Erythroblast (primary cell): ENCODE measurements around the gene DUSP9.

Source experiments
- GATA1 ChIP-seq: IDR thresholded peaks from 2 replicates; pipeline ENCODE4 v1.6.1; 2011; ENCODE audit warnings: low read depth, mild to moderate bottlenecking, control low read depth, low read length, moderate library complexity
- POLR2A ChIP-seq: IDR thresholded peaks from 2 replicates; pipeline ENCODE4 v1.6.1; 2011; ENCODE audit warnings: mild to moderate bottlenecking, low read length

DNA sequence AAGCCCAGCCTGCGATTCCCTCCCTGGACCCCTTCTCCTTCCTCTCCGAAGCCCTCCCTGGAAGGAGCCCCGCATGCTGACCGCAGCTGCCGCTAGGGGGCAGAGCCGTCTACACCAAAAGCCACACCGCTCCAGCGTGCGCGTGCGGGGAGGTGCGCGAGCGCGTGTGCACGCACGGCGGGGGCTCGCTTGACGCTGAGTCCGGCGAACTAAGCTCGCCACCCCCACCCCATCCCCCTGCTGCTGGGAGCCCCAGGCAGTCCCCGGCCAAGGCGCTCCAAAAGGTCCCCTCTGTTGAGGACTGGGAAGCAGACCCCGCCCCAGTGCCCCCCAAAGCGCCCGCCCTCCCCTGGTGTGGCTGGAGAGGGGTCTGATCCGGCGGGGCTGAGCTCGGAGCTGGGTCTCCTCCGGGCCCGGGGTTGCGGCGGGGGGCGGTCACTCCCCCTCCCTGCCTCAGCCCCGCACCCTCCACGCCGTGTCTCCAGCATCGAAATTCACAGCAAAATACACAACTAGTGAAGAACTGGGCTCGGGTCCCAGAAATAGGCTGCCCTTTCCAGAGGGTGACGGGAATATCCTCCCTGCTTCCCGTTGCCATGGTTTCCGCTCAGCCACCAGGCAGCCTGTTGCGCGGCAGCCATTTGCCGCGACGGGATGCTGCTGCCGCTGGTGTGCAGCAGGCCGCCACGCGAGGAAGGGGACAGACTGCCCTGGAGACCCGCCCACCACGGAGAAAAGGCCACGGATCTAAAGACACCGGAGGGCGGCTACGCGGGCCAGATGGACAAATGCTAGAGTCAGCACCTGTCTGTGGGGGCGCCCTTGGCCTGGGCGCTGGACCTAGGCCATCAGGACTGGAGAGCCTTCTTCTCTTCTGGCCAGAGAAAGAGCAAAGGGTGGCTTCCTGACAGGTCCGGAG lies 36.8 kb upstream of the DUSP9 start:
- TF ChIP-seq POLR2A (no peak), GATA1 (no peak)
